Spleen (tissue), 11 donors: ENCODE data around the gene TPH1. TPM values are rescaled to one million over a fixed set of nuclear protein-coding genes. Genes with fewer than 3 reads are reported as not detected.

Source experiments
- DNase-seq: peaks from one replicate; pipeline ENCODE4 v3.0.0-alpha.2; 2020
- H3K27ac ChIP-seq, 8 donors: fragments of 200-600 bp; sonication (generic) in 7 of 8; 1 replicate in 4 of 8; 2 replicates in 4 of 8; pipeline versions ENCODE4 v1.5.0 to v1.8.0; 2016 to 2021; ENCODE audit warnings: inconsistent platforms in 4 of 8, mild to moderate bottlenecking in 4 of 8, moderate library complexity in 1 of 8
- H3K27me3 ChIP-seq, 7 donors: fragments of 200-600 bp; sonication (generic) in 6 of 7; replicated peaks in 1 of 7; 1 replicate in 4 of 7; 2 replicates in 3 of 7; pipeline versions ENCODE4 v1.5.0 to v1.8.0; 2016 to 2021; ENCODE audit warnings: inconsistent platforms in 3 of 7, mild to moderate bottlenecking in 1 of 7
- H3K36me3 ChIP-seq, 6 donors: fragments of 200-600 bp; sonication (generic) in 5 of 6; 1 replicate in 4 of 6; 2 replicates in 2 of 6; pipeline versions ENCODE4 v1.5.0 to v1.8.0; 2016 to 2021; ENCODE audit warnings: inconsistent platforms in 2 of 6
- H3K4me1 ChIP-seq, 6 donors: fragments of 200-600 bp; sonication (generic) in 5 of 6; 1 replicate in 3 of 6; 2 replicates in 3 of 6; pipeline versions ENCODE4 v1.5.0 to v1.8.0; 2016 to 2021; ENCODE audit warnings: inconsistent platforms in 3 of 6
- H3K4me3 ChIP-seq, 8 donors: fragments of 200-600 bp; sonication (generic) in 7 of 8; 1 replicate in 4 of 8; 2 replicates in 4 of 8; pipeline versions ENCODE4 v1.5.0 to v1.8.0; 2016 to 2021; ENCODE audit warnings: inconsistent platforms in 4 of 8, mild to moderate bottlenecking in 4 of 8, moderate library complexity in 2 of 8
- H3K9me3 ChIP-seq, 8 donors: fragments of 200-600 bp; sonication (generic) in 7 of 8; 1 replicate in 4 of 8; 2 replicates in 4 of 8; pipeline versions ENCODE4 v1.5.0 to v1.8.0; 2016 to 2021; ENCODE audit warnings: inconsistent platforms in 4 of 8
- POLR2A ChIP-seq, 3 donors: fragments of 450-650 bp; IDR thresholded peaks; one replicate each; pipeline ENCODE4 v1.5.1; 2017; ENCODE audit warnings: antibody characterized with exemption in 3 of 3, mild to moderate bottlenecking in 1 of 3
- POLR2AphosphoS5 ChIP-seq, 3 donors: sonication (generic); formaldehyde crosslinking; IDR thresholded peaks; one replicate each; pipeline ENCODE4 v1.5.1; 2017; ENCODE audit warnings: antibody characterized with exemption in 3 of 3
- WGBS, 5 donors: extraction: QIAGEN DNeasy Blood & Tissue Kit in 3 of 5; methylation state at CpG; one replicate each; pipeline versions ENCODE4 v1.1.5 to v1.1.7; 2013 to 2018; 5-methylcytosine and 5-hydroxymethylcytosine counted together
- intact Hi-C: fragments of 100-400 bp; cut with DNase I; formaldehyde crosslinking; loops from one replicate; pipeline ENCODE4 v1.15.0; 2023; ENCODE audit warnings: low total_unique reads
- polyA plus RNA-seq, 3 donors: library from polyadenylated mRNA; stranded (reverse); fragments of 200-250 nt; gene quantifications; one replicate each; pipeline ENCODE4 v1.2.1, GENCODE V29; 2013
- total RNA-seq, 7 donors: library from RNA; depleted of rRNA in 3 of 7; stranded (reverse); fragments of >200 nt in 3 of 7; fragmentation: NEBNext Ultra II Directional in 4 of 7; extraction: Animal tissue kit (Norgen Biotek cat#: 25700) in 4 of 7; gene quantifications; one replicate each; pipeline versions ENCODE4 v1.1.0 to v1.2.1, GENCODE V29; 2016 to 2021
- TF ChIP-seq, protein P1 (sequence below), 11 experiments: fragments of 200-600 bp in 7 of 11; fragments of 450-650 bp in 4 of 11; sonication (generic) in 4 of 11; IDR thresholded peaks in 8 of 11; conservative IDR thresholded peaks in 3 of 11; 1 replicate in 7 of 11; 2 replicates in 4 of 11; pipeline versions ENCODE4 v1.4.0 to v1.8.0; 2016 to 2021; ENCODE audit warnings: antibody characterized with exemption in 11 of 11, inconsistent platforms in 4 of 11, mild to moderate bottlenecking in 1 of 11
- donor health status: healthy with polysubstance abuse.
- donor health status: DM: no; HTN: no; CAD: no; lungs with moderate emphysema.
- donor health status: DM: no; HTN: no; CAD: no.
- donor health status: Bipolar disorder and iron deficiency.
- donor health status: healthy.
- donor health status: DM: no; HTN: no; CAD: no.
- donor health status: DM: yes; HTN: yes; CAD: no.

TPH1 gene
- total and polyA plus RNA-seq, 10 donors, result 0.21 to 1.9 (median 0.88) TPM

DNA sequence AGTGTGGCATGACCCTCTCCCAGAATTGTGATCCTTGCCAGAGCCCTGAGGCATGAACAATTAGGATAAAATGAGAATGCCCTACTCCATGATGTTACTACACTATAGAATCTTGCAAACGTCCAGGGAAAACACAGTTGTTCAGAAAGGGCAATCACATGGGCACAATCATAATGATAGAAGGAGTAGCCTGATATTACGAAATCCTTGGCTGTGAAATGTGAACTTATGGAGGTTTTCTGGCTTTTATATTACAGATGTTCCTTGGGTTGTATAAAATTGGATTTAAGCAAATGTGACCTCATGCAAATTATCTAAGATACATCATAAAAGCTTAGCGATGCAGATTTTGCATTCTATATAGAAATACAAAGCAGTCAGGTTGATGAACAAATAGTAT lies 29.4 kb upstream of the TPH1 start:
- Histone ChIP-seq H3K4me1 (no peaks in the 10 kb centered on the region), H3K27me3 (no peaks in the 10 kb centered on the region), H3K36me3 (peaks cover 0 to 31% (median 13%) of the 10 kb centered on the region in 6 donors), H3K27ac (no peak overlapping the region), H3K9me3 (no peaks in the 10 kb centered on the region), H3K4me3 (no peak overlapping the region)
- no peak for TF ChIP-seq POLR2AphosphoS5 (IDR thresholded peaks at IDR 0.05)
- TF ChIP-seq, protein P1, sequence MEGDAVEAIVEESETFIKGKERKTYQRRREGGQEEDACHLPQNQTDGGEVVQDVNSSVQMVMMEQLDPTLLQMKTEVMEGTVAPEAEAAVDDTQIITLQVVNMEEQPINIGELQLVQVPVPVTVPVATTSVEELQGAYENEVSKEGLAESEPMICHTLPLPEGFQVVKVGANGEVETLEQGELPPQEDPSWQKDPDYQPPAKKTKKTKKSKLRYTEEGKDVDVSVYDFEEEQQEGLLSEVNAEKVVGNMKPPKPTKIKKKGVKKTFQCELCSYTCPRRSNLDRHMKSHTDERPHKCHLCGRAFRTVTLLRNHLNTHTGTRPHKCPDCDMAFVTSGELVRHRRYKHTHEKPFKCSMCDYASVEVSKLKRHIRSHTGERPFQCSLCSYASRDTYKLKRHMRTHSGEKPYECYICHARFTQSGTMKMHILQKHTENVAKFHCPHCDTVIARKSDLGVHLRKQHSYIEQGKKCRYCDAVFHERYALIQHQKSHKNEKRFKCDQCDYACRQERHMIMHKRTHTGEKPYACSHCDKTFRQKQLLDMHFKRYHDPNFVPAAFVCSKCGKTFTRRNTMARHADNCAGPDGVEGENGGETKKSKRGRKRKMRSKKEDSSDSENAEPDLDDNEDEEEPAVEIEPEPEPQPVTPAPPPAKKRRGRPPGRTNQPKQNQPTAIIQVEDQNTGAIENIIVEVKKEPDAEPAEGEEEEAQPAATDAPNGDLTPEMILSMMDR (IDR thresholded peaks at IDR 0.05 in 8 of 11, conservative IDR thresholded peaks at IDR 0.05 in 3 of 11), result no peak
- no peak for TF ChIP-seq POLR2A (IDR thresholded peaks at IDR 0.05)
- DNase-seq, result no peak
- intact Hi-C loops, result no loop called here
- 83 to 93% (median 86%) methylated on average over 3 of the region's 3 CpGs for WGBS, 5 donors

DNA sequence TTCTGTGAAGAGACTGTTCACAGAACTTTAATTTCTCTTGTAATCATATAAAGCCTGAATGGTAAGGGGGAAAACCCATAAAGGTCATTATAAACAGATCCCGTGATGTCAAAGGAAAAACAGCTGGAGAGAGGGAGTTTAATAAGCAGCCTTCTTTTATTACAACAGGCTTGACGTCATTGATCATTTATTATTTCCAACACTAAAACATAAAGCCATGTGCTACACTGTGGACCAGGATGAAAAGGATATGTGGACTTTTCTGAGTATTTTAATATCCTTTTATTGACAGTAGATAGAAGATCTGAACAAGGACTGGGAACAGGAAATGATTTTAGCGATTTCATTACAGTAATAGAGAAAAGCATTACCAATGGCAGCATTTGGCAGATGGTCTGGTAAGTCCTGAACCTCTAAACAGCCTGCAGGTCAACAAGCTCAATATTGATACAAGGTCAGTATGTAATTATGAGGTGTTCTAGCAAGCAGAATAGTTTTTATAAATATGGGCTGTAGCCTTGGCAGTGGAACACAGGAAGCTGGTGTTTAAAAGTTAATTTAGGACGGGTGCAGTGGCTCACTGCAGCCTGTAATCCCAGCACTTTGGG lies 25.1 kb upstream of the TPH1 start:
- Histone ChIP-seq H3K27ac (no peak overlapping the region), H3K4me1 (no peaks in the 10 kb centered on the region), H3K4me3 (no peak overlapping the region), H3K9me3 (no peaks in the 10 kb centered on the region), H3K27me3 (no peaks in the 10 kb centered on the region), H3K36me3 (peaks cover 0 to 6% (median 0%) of the 10 kb centered on the region in 6 donors)
- no peak for DNase-seq
- intact Hi-C loops, result no loop called here
- WGBS, 5 donors, result 75 to 81% (median 78%) methylated on average over 4 of the region's 4 CpGs
- TF ChIP-seq POLR2A (IDR thresholded peaks at IDR 0.05), result no peak
- TF ChIP-seq, protein P1 (IDR thresholded peaks at IDR 0.05 in 8 of 11, conservative IDR thresholded peaks at IDR 0.05 in 3 of 11), result no peak
- no peak for TF ChIP-seq POLR2AphosphoS5 (IDR thresholded peaks at IDR 0.05)

DNA sequence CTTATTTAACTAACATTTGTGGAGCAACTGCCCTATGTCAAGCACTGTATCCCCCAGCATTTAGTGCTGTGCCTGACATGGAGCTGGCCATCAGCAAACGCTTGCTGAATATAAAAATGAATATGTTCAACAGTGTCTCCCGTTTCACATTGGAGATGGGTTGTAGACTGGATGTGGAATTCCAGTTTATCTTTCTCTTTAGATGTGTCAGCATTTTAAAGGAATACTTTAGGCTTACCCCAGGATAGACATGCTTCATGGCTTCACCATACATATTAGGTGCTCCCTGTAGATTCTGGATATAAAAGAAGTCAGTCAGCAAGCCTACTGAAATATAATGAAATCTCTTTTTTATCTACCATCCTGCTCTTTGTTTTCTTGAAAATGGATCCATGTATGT lies 21.3 kb upstream of the TPH1 start:
- DNase-seq, result no peak
- WGBS, 5 donors, result 89 to 98% (median 95%) methylated on average over 2 of the region's 2 CpGs
- Histone ChIP-seq H3K27ac (no peak overlapping the region), H3K4me3 (no peak overlapping the region), H3K36me3 (peaks cover 0 to 6% (median 0%) of the 10 kb centered on the region in 6 donors), H3K27me3 (no peaks in the 10 kb centered on the region), H3K4me1 (no peaks in the 10 kb centered on the region), H3K9me3 (no peaks in the 10 kb centered on the region)
- TF ChIP-seq POLR2AphosphoS5 (IDR thresholded peaks at IDR 0.05) (no peak), POLR2A (IDR thresholded peaks at IDR 0.05) (no peak)
- TF ChIP-seq, protein P1 (IDR thresholded peaks at IDR 0.05 in 8 of 11, conservative IDR thresholded peaks at IDR 0.05 in 3 of 11), result no peak
- intact Hi-C loops, result no loop called here

DNA sequence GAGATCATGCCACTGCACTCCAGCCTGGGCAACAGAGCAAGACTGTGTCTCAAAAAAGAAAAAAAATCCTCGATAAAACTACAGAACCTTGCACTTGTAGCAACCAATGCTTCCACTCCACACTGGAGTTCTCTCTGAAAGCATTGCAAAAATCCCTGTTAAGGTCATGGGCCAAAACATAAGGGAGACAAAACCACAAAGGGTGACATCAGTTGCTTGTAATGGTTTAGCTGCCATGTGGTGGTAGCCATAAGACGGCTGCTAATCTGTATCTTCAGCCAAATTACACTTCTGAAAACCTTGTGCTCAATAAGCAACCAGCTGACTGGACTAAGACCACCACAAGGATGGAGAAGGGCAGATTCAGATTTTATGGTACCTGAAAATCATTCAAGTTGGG lies 20.6 kb upstream of the TPH1 start:
- no peaks in the 10 kb centered on the region for H3K27me3 ChIP-seq
- WGBS, 5 donors, result 85 to 98% (median 96%) methylated on average over 2 of the region's 2 CpGs
- intact Hi-C loops, result no loop called here
- no peak overlapping the region for H3K4me3 ChIP-seq
- H3K27ac ChIP-seq, result no peak overlapping the region
- no peaks in the 10 kb centered on the region for H3K9me3 ChIP-seq
- no peak for DNase-seq
- H3K4me1 ChIP-seq, result no peaks in the 10 kb centered on the region
- TF ChIP-seq POLR2AphosphoS5 (IDR thresholded peaks at IDR 0.05) (no peak), POLR2A (IDR thresholded peaks at IDR 0.05) (no peak)
- TF ChIP-seq, protein P1 (IDR thresholded peaks at IDR 0.05 in 8 of 11, conservative IDR thresholded peaks at IDR 0.05 in 3 of 11), result no peak
- H3K36me3 ChIP-seq, result peaks cover 0 to 6% (median 0%) of the 10 kb centered on the region in 6 donors
